ENCODE results near the gene FHOD1.

GRCh38 chr16:67235816-67236562, 11.3 kb downstream of the FHOD1 start:
- TF ChIP-seq, protein P1, sequence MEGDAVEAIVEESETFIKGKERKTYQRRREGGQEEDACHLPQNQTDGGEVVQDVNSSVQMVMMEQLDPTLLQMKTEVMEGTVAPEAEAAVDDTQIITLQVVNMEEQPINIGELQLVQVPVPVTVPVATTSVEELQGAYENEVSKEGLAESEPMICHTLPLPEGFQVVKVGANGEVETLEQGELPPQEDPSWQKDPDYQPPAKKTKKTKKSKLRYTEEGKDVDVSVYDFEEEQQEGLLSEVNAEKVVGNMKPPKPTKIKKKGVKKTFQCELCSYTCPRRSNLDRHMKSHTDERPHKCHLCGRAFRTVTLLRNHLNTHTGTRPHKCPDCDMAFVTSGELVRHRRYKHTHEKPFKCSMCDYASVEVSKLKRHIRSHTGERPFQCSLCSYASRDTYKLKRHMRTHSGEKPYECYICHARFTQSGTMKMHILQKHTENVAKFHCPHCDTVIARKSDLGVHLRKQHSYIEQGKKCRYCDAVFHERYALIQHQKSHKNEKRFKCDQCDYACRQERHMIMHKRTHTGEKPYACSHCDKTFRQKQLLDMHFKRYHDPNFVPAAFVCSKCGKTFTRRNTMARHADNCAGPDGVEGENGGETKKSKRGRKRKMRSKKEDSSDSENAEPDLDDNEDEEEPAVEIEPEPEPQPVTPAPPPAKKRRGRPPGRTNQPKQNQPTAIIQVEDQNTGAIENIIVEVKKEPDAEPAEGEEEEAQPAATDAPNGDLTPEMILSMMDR (conservative IDR thresholded peaks at IDR 0.05; ENCODE audit: low read depth, low read length) = no peak
- no peak for TF ChIP-seq EZH2 (IDR thresholded peaks at IDR 0.05; ENCODE audit: low read length, unreplicated experiment)
